ENCODE measurements around the gene CD59. TPM values are rescaled to one million over a fixed set of nuclear protein-coding genes. Genes with fewer than 3 reads are reported as not detected.
A peak's percentile ranks its signal among the peaks of the same experiment; 100 is the strongest.

The CD59 gene
- total RNA-seq, 1 donor from 2014 or later, result 92.9 TPM

- CTCF ChIA-PET, result no interaction called here
- peaks cover 3% of the 10 kb centered on the region for H3K9me3 Mint-ChIP-seq
- H3K4me3 Mint-ChIP-seq, result no peak overlapping the region
- intact Hi-C loops (cut with micrococcal nuclease), result no loop called here
- H3K27ac Mint-ChIP-seq, result no peak overlapping the region
- H3K27me3 Mint-ChIP-seq, result no peaks in the 10 kb centered on the region
- no peak for ATAC-seq (ENCODE audit: low read depth)
- H3K4me1 Mint-ChIP-seq, result peaks cover 11% of the 10 kb centered on the region
- TF ChIP-seq, protein P1, sequence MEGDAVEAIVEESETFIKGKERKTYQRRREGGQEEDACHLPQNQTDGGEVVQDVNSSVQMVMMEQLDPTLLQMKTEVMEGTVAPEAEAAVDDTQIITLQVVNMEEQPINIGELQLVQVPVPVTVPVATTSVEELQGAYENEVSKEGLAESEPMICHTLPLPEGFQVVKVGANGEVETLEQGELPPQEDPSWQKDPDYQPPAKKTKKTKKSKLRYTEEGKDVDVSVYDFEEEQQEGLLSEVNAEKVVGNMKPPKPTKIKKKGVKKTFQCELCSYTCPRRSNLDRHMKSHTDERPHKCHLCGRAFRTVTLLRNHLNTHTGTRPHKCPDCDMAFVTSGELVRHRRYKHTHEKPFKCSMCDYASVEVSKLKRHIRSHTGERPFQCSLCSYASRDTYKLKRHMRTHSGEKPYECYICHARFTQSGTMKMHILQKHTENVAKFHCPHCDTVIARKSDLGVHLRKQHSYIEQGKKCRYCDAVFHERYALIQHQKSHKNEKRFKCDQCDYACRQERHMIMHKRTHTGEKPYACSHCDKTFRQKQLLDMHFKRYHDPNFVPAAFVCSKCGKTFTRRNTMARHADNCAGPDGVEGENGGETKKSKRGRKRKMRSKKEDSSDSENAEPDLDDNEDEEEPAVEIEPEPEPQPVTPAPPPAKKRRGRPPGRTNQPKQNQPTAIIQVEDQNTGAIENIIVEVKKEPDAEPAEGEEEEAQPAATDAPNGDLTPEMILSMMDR (IDR thresholded peaks at IDR 0.05), result no peak
- POLR2A ChIA-PET, result no interaction called here
- H3K36me3 Mint-ChIP-seq (ENCODE audit: low read depth), result peaks cover 66% of the 10 kb centered on the region
- DNase-seq, result no peak
These were observed 31.4 kb upstream of the CD59 start for GRCh38 chr11:33767624-33768023.

DNA sequence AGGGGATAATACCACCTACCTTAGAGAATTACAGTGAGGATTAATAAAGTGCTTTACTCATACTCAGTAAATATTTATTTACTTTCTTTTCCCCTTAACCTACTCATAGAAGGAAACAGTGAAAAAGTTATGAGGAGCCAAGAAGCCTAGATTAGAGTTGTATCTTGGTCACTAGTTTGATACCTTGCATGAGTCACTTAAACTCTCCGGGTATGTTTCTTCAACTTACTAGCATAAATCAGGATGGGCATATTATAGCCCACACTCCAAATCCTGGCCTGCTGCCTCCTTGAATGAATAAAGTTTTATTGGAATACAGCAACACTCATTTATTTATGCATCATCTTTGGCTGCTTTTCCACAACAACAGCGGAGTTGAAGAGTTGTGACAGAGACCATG is 29.9 kb upstream of the CD59 start:
- ChIA-PET CTCF (no interaction called here), POLR2A (no interaction called here)
- no peak for DNase-seq
- Mint-ChIP-seq H3K36me3 (ENCODE audit: low read depth) (peaks cover 73% of the 10 kb centered on the region), H3K9me3 (peaks cover 3% of the 10 kb centered on the region), H3K27me3 (no peaks in the 10 kb centered on the region), H3K27ac (no peak overlapping the region), H3K4me3 (no peak overlapping the region), H3K4me1 (no peaks in the 10 kb centered on the region)
- TF ChIP-seq, protein P1 (IDR thresholded peaks at IDR 0.05), result no peak
- no peak for ATAC-seq (ENCODE audit: low read depth)
- intact Hi-C loops (cut with micrococcal nuclease), result no loop called here

DNA sequence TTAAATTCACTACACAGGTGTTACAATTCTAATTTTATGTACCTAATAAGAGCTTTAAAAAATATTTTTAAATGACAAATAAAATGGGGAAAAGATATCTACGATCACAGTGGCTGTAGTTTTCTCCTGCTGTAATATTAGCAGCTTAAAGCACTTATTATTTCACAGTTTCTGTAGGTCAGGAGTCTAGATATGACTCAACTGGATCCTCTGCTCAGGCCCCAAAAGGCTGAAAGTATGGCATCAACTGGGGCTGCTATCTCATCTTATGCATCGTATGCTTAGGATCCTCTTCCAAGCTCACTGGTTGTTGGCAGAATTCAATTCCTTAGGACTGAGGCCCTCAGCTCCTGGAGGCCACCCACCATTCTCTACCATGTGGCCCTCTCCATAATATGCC is 25.2 kb upstream of the CD59 start:
- Mint-ChIP-seq H3K27ac (peak overlapping the region; percentile 31), H3K27me3 (no peaks in the 10 kb centered on the region), H3K4me3 (no peak overlapping the region), H3K36me3 (ENCODE audit: low read depth) (peaks cover 76% of the 10 kb centered on the region), H3K4me1 (no peaks in the 10 kb centered on the region), H3K9me3 (peaks cover 3% of the 10 kb centered on the region)
- intact Hi-C loops (cut with micrococcal nuclease), result no loop called here
- TF ChIP-seq, protein P1 (IDR thresholded peaks at IDR 0.05), result no peak
- ChIA-PET CTCF (interaction anchor here (1.1 to 1.4 kb wide), 2 partner anchors 10 to 19 kb away, joined by 3 to 6 read pairs; no protein-coding TSS in a partner anchor), POLR2A (no interaction called here)
- no peak for DNase-seq
- ATAC-seq (ENCODE audit: low read depth), result no peak

GRCh38 chr11:33753304-33753967 is 17.2 kb upstream of the CD59 start:
- no peaks in the 10 kb centered on the region for H3K4me1 Mint-ChIP-seq
- ATAC-seq (ENCODE audit: low read depth), result no peak
- no peak overlapping the region for H3K4me3 Mint-ChIP-seq
- ChIA-PET CTCF (interaction anchor here (1.3 to 1.4 kb wide), 2 partner anchors 11 to 76 kb away, joined by 3 to 5 read pairs; no protein-coding TSS in a partner anchor), POLR2A (no interaction called here)
- intact Hi-C loops (cut with micrococcal nuclease), result no loop called here
- H3K27me3 Mint-ChIP-seq, result no peaks in the 10 kb centered on the region
- no peak for DNase-seq
- TF ChIP-seq, protein P1 (IDR thresholded peaks at IDR 0.05), result no peak
- no peak overlapping the region for H3K27ac Mint-ChIP-seq
- H3K36me3 Mint-ChIP-seq (ENCODE audit: low read depth), result peaks cover 64% of the 10 kb centered on the region
- H3K9me3 Mint-ChIP-seq, result no peaks in the 10 kb centered on the region

DNA sequence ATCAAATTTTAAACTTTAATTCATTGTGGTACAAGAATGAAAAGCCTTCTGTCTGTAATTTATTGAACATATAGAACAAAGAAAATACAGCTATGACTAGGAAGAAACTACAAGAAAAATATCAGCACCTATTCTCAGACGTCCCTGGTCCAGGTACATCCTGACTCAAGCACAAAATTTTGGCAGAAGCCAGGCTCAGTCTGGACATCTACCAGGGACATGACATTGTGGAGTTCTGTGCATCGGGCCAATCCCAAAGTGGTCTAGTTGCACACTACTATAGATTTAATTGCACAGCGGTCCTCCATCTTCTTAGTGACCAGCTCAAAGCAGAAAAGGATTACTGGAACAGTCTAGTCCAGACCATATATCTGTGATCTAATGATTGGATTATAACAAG is 15.7 kb upstream of the CD59 start:
- Mint-ChIP-seq H3K36me3 (ENCODE audit: low read depth) (peaks cover 67% of the 10 kb centered on the region), H3K27ac (no peak overlapping the region)

More for the DNA sequence above, 15.7 kb upstream of the CD59 start:
- ATAC-seq (ENCODE audit: low read depth), result no peak
- H3K9me3 Mint-ChIP-seq, result no peaks in the 10 kb centered on the region
- ChIA-PET POLR2A (no interaction called here), CTCF (no interaction called here)
- no peak overlapping the region for H3K4me3 Mint-ChIP-seq
- H3K27me3 Mint-ChIP-seq, result no peaks in the 10 kb centered on the region
- intact Hi-C loops (cut with micrococcal nuclease), result no loop called here
- H3K4me1 Mint-ChIP-seq, result no peaks in the 10 kb centered on the region
- TF ChIP-seq, protein P1 (IDR thresholded peaks at IDR 0.05), result no peak
- no peak for DNase-seq

Data from activated B cell treated with CpG ODN at 0.5 μM for 24 hours (primary cell).